HL-60 (cell line): ENCODE measurements around the gene ACCS.
A peak's percentile ranks its signal among the peaks of the same experiment; 100 is the strongest.

Experiments
- DNase-seq, 2 experiments: peaks; one replicate each; pipeline ENCODE4 v3.0.0-alpha.2; 2010 to 2020; ENCODE audit warnings: low read depth in 1 of 2, low spot score in 1 of 2
- H3K27ac ChIP-seq: fragments of 250-450 bp; sonication (Bioruptor Pico); replicated peaks from 2 replicates; pipeline ENCODE4 v1.5.1; 2020; ENCODE audit warnings: mild to moderate bottlenecking, moderate library complexity
- H3K27me3 ChIP-seq: fragments of 250-450 bp; sonication (Bioruptor Pico); 2 replicates; pipeline ENCODE4 v1.5.1; 2021; ENCODE audit warnings: mild to moderate bottlenecking, moderate library complexity; ENCODE audit not compliant: insufficient read depth, poor library complexity, severe bottlenecking
- H3K4me3 ChIP-seq: replicated peaks from 2 replicates; pipeline ENCODE4 v1.5.1; 2011; ENCODE audit warnings: mild to moderate bottlenecking, control low read depth, low read length; ENCODE audit not compliant: insufficient read depth
- GABPA ChIP-seq: IDR thresholded peaks from 2 replicates; pipeline ENCODE4 v1.6.1; 2012; ENCODE audit warnings: low read depth
- POLR2AphosphoS5 ChIP-seq: IDR thresholded peaks from 2 replicates; pipeline ENCODE4 v1.6.1; 2012; ENCODE audit warnings: low read depth
- REST ChIP-seq: IDR thresholded peaks from 2 replicates; pipeline ENCODE4 v1.6.1; 2012; ENCODE audit warnings: low read depth; ENCODE audit not compliant: insufficient replicate concordance
- SPI1 ChIP-seq: IDR thresholded peaks from 2 replicates; pipeline ENCODE4 v1.6.1; 2012; ENCODE audit warnings: low read depth, mild to moderate bottlenecking, borderline replicate concordance
- TF ChIP-seq, protein P1 (sequence below): IDR thresholded peaks from one replicate; pipeline ENCODE4 v1.5.1; 2011; ENCODE audit warnings: low read length, control low read depth, inconsistent platforms; ENCODE audit not compliant: insufficient read depth

Gene ACCS

DNA sequence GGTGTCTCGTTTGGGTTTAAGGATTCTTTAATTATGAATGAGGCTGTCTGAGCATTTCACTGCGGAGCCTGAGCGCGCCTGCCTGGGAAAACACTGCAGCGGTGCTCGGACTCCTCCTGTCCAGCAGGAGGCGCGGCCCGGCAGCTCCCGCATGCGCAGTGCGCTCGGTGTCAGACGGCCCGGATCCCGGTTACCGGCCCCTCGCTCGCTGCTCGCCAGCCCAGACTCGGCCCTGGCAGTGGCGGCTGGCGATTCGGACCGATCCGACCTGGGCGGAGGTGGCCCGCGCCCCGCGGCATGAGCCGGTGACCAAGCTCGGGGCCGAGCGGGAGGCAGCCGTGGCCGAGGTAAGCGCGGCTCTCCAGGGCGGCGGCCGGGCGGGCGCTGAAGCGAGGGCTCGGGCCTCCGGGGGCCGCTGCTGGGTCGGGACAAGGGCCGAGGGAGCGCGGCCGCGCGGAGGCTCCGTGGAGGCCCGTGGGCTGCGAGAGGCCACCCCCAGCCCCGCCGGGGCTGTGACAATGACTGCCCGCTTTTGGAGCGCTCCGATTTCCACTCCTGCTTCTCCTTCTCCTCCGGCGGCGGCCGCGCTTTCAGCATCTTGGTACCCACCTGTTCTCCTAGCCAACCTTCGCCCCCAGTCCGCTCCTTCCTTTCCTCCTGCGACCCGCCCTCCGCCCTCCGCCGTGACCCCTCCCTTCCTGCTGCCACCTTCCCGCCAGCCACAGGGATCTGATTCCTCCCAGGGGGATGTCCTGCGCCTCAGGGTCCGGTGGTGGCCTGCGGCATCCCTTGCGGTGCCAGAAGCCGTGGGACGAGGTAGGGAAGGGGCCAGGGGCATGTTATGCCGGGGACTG is 29.7 kb downstream of the ACCS start, which contains the start of gene EXT2:
Gene EXT2 (plus strand): TSS at position 173 of the 854 bp plus-strand sequence. CDS start 12,035 bp downstream, outside the sequence.
- peak; percentile 50 to 78 for DNase-seq
- no peaks in the 10 kb centered on the region for H3K27me3 ChIP-seq
- H3K27ac ChIP-seq, result no peak within 1 kb of the TSS
- H3K4me3 ChIP-seq, result peak within 1 kb of the TSS; percentile 86
- TF ChIP-seq, protein P1, sequence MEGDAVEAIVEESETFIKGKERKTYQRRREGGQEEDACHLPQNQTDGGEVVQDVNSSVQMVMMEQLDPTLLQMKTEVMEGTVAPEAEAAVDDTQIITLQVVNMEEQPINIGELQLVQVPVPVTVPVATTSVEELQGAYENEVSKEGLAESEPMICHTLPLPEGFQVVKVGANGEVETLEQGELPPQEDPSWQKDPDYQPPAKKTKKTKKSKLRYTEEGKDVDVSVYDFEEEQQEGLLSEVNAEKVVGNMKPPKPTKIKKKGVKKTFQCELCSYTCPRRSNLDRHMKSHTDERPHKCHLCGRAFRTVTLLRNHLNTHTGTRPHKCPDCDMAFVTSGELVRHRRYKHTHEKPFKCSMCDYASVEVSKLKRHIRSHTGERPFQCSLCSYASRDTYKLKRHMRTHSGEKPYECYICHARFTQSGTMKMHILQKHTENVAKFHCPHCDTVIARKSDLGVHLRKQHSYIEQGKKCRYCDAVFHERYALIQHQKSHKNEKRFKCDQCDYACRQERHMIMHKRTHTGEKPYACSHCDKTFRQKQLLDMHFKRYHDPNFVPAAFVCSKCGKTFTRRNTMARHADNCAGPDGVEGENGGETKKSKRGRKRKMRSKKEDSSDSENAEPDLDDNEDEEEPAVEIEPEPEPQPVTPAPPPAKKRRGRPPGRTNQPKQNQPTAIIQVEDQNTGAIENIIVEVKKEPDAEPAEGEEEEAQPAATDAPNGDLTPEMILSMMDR, result peak; percentile 71
- no peak for TF ChIP-seq SPI1

GRCh38 chr11:44096360-44097185 is 30.5 kb downstream of the ACCS start:
- DNase-seq, result no peak
- H3K27me3 ChIP-seq, result no peaks in the 10 kb centered on the region
- peak overlapping the region; percentile 86 for H3K4me3 ChIP-seq
- no peak overlapping the region for H3K27ac ChIP-seq
- no peak for TF ChIP-seq GABPA
- no peak for TF ChIP-seq SPI1
- no peak for TF ChIP-seq POLR2AphosphoS5
- TF ChIP-seq, protein P1, result no peak
- TF ChIP-seq REST, result no peak

DNA sequence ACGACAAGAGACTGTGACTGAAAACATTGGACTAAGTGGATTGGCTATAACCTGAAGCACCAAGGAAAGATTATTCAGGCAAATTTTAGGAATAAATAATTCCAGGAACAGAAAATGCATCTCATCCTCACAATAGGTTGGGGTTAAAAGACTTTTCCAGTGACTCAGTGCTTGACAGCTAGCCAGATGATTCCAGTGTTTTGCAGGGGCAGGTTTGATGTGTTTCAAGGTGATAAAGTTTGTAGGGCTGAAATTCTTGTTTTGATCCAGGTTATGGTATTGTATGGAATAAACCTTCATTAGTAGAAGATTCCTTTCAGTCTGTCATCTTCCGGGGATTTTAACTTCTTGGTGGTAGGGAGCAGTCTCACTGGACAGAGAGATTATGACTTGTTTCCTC is 31.8 kb downstream of the ACCS start:
- Histone ChIP-seq H3K4me3 (no peak overlapping the region), H3K27ac (no peak overlapping the region), H3K27me3 (no peaks in the 10 kb centered on the region)
- DNase-seq, result no peak
- no peak for TF ChIP-seq REST
- no peak for TF ChIP-seq POLR2AphosphoS5
- TF ChIP-seq SPI1, result no peak
- TF ChIP-seq, protein P1, result no peak
- TF ChIP-seq GABPA, result no peak
